GM18873 (cell line): ENCODE measurements around the gene COA4.

Source experiments
- ATAC-seq: cut with Tn5 transposase; IDR thresholded peaks from one replicate; pipeline ENCODE4 v1.9.1; 2021; ENCODE audit warnings: mild to moderate bottlenecking, moderate library complexity, moderate number of reproducible peaks; ENCODE audit not compliant: unreplicated experiment, low FRiP score

COA4 gene

GRCh38 chr11:73866586-73866996 is 10.1 kb downstream of the COA4 start:
- no peak for ATAC-seq

- no peak for ATAC-seq
Measured at GRCh38 chr11:73866095-73866579, 10.5 kb downstream of the COA4 start.

GRCh38 chr11:73862986-73863385 is 13.7 kb downstream of the COA4 start:
- no peak for ATAC-seq

GRCh38 chr11:73860202-73860601 is 16.4 kb downstream of the COA4 start:
- ATAC-seq, result no peak

GRCh38 chr11:73859671-73860070 is 17.0 kb downstream of the COA4 start:
- no peak for ATAC-seq

GRCh38 chr11:73856031-73856567 is 20.5 kb downstream of the COA4 start:
- no peak for ATAC-seq

- no peak for ATAC-seq
Measured at GRCh38 chr11:73854680-73855079, 22.0 kb downstream of the COA4 start.

GRCh38 chr11:73852049-73852448 is 24.6 kb downstream of the COA4 start:
- ATAC-seq, result no peak

GRCh38 chr11:73851046-73851764 is 25.4 kb downstream of the COA4 start:
- ATAC-seq, result no peak

- ATAC-seq, result no peak
Measured at GRCh38 chr11:73839123-73839457, 37.6 kb downstream of the COA4 start.

GRCh38 chr11:73838443-73839122 is 38.1 kb downstream of the COA4 start:
- no peak for ATAC-seq

- no peak for ATAC-seq
Measured at GRCh38 chr11:73833067-73833466, 43.6 kb downstream of the COA4 start.

- no peak for ATAC-seq
Measured at GRCh38 chr11:73830261-73830660, 46.4 kb downstream of the COA4 start.
